HG03064 (cell line): ENCODE data around the gene ARF3.

Experiments
- ATAC-seq: cut with Tn5 transposase; IDR thresholded peaks from one replicate; pipeline ENCODE4 v1.9.1; 2021; ENCODE audit warnings: low read depth; ENCODE audit not compliant: unreplicated experiment

ARF3 gene

GRCh38 chr12:48968467-48968866 lies 11.2 kb upstream of the ARF3 start:
- ATAC-seq, result no peak

- ATAC-seq, result no peak
Measured at GRCh38 chr12:48967991-48968390, 10.7 kb upstream of the ARF3 start.

- ATAC-seq, result no peak
Measured at GRCh38 chr12:48966177-48966895, 9.0 kb upstream of the ARF3 start.

- no peak for ATAC-seq
Measured at GRCh38 chr12:48965298-48965838, 8.1 kb upstream of the ARF3 start.

DNA sequence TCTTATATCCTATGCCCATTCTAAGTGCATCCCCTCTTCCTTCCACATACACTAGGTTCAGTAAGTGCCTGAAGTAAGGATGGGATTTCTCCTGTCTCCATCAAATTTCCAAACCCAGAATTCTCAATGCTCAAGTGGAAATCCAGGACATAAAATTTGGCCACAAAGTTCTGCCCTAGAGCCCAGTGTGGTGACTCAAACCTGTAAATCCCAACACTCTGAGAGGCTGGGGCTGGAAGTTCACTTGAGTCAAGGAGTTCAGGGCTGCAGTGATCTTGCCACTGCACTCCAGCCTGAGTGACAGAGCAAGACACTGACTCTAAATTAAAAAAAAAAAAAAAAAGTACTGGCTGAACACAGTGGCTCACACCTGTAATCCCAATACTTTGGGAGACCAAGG lies 4.5 kb upstream of the ARF3 start:
- ATAC-seq, result no peak

- no peak for ATAC-seq
Measured at GRCh38 chr12:48961331-48961730, 4.0 kb upstream of the ARF3 start.

- ATAC-seq, result no peak
Measured at GRCh38 chr12:48960834-48961233, 3.5 kb upstream of the ARF3 start.

- ATAC-seq, result no peak
Measured at GRCh38 chr12:48958049-48958388, 732 bp upstream of the ARF3 start.

GRCh38 chr12:48956279-48957140 lies 777 bp downstream of the ARF3 start:
- ATAC-seq, result no peak

DNA sequence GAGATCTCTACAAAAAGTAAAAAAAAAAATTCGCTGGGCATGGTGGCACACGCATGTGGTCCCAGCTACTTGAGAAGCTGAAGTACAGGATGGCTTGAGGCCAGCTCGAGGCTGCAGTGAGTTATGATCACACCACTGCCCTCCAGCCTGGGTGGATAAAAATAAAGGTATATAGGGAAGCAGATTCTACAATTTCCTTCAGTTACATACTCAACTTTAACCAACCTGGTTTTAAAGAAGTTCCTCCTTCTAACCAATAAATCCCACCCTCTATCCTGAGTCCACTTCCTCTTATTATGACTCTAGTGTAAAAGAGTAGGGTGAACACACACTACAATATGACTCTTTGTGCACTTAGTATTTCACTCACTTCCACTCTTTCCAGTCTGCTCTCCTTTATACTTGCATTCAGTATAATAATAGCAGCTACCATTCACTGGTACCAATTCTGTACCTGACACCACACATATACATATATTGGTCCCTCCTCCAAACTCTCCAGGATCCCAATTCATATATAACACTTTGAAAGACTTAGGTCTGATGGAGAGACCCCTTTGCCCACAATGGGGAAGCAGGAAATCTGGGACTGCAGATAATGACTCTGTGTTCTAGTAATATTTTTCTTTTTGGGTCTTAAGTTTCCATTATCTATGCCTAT lies 2.3 kb downstream of the ARF3 start:
- ATAC-seq, result no peak

- ATAC-seq, result no peak
Measured at GRCh38 chr12:48954061-48954460, 3.2 kb downstream of the ARF3 start.

- ATAC-seq, result no peak
Measured at GRCh38 chr12:48952691-48953090, 4.6 kb downstream of the ARF3 start.

GRCh38 chr12:48947727-48948126 lies 9.6 kb downstream of the ARF3 start:
- ATAC-seq, result no peak

GRCh38 chr12:48946943-48947342 lies 10.3 kb downstream of the ARF3 start:
- ATAC-seq, result no peak

- no peak for ATAC-seq
Measured at GRCh38 chr12:48946205-48946604, 11.1 kb downstream of the ARF3 start.

GRCh38 chr12:48943221-48943620 lies 14.1 kb downstream of the ARF3 start:
- no peak for ATAC-seq

GRCh38 chr12:48940181-48940580 lies 17.1 kb downstream of the ARF3 start:
- no peak for ATAC-seq

GRCh38 chr12:48938805-48939204 lies 18.5 kb downstream of the ARF3 start:
- no peak for ATAC-seq

- no peak for ATAC-seq
Measured at GRCh38 chr12:48937170-48937569, 20.1 kb downstream of the ARF3 start.

GRCh38 chr12:48936379-48936979 lies 20.8 kb downstream of the ARF3 start:
- ATAC-seq, result no peak

DNA sequence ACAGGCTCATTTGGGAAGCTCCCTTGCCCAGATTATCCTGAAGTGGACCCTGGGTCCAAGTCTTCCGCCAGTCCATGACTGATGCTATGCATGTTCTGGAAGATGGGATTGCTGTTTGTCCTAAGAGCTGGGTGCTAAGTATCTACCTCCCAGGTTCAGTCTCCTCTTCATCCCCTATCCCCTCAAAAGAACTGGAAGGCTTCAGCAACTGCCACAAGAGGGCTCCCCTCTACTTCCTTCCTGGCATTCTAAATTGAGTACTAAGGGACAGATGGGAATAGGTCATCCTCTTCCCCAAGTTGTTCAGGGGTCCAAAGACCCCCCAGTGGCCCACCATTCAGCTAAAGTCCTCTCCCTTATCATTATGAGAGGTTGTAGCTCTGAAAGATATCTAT lies 23.0 kb downstream of the ARF3 start:
- no peak for ATAC-seq
